ENCODE data around the gene TMEM52.
A peak's percentile ranks its signal among the peaks of the same experiment; 100 is the strongest.

TMEM52 gene

DNA sequence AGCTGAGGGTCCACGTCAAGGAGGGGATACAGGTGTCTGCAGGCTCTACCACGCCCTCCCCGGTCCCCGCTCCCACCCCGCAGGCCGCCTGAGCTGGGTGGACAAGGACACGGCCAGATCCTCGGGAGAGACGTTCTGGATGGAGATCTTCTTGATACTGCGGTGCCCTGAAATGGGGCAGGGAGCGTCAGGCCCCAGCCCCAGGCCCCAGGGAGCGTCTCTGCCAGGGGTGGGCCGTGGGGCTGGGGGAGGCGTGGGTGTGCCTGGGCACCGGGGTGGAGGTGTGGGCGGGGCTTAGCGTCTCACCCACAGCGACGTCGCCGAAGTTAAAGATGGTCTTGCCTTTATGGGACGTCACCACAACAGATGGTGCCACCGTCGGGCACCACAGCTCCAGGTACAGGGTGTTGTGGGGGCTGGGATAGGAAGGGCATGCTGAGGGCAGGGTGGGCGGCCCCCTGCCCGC, 7.3 kb upstream of the TMEM52 start:
- no peak for DNase-seq

DNA sequence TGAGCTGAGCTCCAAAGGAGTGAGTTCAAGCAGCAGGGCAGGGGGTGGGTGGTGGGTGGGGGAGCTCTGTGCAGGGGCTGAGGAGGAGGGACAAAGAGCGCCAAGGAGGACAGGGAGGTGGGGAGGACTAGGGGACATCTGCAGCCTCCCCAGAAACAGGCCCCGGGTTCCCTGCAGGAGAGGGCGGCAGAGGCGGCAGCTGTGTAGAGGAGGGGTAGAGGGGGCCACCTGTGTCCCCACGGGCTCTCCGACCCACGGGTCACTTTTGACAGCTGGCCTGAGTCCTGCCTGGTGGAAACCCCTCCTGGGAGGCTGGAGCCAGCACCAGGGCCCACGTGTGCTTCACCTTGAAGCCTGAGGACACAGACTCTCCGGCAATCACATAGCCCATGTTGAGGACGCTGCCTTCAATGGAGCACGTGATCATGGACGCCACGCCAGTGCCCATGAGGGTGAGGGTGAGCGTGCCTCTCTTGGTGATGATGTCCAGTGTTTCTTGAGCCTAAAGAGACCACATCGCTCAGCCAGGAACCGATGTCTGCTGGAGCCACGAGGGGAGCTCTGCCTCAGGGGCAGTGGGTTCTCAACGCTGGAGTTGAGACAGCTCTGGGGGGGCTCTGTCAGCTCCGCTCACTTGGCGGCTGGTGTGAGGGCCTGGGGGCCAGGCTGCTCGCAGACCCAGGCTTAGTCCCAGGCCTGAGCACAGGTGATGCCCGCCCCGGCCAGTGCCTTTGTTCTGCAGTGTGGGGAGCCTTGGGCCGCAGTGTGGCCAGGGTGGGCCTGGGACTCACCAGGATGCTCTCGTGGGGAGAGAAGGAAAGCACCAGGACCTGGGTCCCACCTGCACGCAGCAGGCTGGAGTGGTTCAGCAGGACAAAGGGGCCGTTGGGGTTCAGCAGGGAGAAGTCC, 6.6 kb upstream of the TMEM52 start:
- DNase-seq: no peak

DNA sequence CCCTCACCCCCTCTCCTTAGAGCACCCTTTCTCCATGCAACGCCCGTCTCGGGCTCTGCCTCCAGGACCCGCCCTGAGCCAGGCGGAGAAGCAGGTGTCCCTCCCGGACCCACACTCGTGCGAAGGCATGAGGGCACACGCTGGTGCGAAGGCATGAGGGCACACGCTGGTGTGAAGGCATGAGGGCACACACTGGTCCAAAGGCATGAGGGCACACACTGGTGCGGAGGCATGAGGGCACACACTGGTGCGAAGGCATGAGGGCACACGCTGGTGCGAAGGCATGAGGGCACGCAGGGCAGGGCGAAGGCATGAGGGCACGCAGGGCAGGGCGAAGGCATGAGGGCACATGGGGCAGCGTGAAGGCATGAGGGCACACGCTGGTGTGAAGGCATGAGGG, 5.8 kb upstream of the TMEM52 start:
- DNase-seq: no peak

DNA sequence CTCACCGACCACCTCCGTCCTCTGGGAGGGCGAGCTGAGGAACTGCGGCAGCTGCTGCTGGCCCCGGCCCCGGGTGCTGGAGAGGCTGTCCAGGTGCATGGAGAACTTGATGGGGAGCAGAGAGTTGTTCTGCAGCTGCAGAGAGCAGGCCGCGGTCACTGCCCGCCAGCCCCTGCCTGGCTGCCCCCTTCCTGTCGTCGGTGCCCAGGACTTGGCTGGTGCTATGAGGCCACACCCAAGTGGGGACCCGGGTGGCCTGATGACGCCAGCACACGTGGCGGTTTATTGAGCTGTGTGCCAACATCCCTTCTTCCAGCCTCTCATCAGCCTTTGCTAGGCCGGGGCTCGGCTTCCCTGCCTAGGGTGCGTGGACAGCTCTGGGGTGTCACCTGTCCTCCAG, 5.3 kb upstream of the TMEM52 start:
- DNase-seq: no peak

DNA sequence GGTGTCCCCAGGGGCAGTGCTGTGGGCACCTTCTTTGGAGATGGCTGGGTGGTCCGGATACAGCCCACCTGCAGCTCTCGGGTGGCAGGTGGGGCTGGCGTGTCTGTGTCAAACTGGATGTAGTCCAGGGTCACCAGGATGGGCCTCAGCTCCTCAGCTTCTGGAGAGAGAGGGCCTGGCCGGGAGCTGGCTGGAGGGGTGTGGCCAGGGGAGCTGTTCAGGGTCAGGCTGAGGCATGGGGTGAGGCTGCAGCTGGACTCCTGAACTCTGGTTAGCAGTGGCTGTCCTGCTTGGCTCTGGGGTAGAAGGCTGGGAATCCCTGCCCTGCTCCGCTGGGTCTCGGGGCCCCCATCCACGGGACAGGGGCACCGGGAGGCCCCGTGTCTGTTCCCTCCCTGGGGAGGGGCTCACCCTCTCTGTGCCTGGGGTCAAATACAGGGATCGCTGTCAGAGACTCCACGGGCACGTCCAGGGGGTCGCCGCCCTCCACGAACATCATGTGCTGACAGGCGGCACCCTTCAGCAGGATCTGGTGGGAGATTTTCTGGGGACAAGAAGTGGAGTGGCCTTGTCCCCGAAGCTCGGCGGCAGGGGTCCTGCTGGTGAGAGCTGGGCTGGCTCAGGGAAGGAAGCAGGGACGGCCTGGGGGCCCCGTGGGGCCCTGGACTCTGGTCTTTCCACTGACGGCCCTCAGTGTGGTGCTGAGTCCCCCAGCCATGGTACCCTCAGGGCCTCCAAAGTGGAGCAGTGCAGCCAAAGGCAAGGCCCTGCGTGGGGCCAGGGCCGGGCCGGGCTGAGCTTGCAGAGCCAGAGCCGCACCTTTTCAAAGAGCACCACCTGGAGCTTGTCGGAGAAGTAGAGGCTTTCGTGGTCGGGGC, 4.1 kb upstream of the TMEM52 start:
- no peak for DNase-seq

DNA sequence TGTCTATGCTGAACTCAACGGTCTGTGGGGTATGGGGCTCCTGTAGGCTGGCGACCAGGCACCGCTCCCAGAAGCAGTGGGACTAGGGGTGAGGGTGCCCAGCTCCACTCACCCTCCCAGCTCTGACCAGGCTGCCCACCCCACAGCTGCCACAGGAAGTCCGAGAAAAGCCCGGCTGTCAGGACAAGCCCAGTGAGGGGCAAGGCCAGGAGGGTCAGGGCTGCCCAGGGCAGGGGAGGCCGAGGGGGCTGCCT, 3.5 kb upstream of the TMEM52 start:
- no peak for DNase-seq

DNA sequence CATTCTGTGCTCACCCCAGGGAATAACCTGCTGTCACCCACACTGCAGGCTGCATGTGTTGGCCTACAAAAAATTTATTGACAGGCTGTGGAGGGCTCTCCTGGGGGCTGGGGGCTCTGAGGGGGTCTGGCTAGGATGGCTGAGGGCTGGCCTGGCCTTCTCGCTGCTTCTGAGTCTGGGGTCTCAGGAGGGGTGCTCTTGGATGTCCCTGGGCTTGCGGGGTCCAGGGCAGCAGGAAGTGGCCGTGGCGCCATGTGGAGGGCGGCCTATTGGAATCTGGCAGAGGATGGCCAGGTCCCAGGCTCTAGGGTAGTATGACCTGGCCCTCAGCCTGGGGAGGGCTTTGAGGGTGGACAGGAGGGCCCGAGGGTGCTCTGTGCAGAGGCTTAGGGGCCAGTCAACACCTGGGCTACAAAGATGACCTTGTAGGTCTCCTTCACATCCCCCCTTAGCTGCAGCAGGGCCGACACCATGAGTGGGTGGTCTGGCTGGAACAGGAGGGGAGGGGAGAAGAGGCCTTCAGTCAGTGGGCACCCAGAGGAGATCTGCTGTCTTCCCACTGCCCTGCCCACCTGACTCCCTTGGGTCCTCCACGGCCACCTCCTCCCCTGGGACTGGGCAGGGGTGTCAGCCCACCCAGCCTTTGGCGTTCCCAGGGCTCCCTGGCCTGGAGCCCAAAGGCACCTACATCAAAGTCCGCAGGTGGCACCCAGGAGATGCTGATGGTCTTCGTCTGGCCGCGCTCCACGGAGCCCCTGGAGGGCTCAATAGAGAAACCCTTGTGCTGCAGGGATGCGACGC, 3.0 kb upstream of the TMEM52 start:
- DNase-seq: no peak

DNA sequence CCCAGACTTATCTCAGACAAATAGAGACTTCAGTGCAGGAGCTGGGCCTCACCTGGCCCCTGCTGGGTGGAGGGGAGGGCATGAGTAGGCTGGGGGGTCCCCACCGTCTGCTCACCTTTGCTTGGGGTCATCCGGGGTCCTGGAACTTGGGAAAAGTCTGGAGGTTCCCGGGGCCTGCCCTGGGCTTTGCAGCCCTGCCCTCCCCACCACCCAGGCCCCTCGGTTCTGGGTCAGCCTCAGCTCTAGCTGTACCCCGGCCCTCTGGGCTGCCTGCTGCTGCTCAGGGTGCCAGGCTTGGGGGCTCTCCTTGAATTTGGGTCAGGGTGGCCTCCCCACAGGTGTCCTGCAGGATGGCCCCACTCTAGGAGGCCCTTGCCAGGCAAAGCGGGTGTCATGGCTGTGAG, 2.4 kb upstream of the TMEM52 start:
- DNase-seq: no peak

DNA sequence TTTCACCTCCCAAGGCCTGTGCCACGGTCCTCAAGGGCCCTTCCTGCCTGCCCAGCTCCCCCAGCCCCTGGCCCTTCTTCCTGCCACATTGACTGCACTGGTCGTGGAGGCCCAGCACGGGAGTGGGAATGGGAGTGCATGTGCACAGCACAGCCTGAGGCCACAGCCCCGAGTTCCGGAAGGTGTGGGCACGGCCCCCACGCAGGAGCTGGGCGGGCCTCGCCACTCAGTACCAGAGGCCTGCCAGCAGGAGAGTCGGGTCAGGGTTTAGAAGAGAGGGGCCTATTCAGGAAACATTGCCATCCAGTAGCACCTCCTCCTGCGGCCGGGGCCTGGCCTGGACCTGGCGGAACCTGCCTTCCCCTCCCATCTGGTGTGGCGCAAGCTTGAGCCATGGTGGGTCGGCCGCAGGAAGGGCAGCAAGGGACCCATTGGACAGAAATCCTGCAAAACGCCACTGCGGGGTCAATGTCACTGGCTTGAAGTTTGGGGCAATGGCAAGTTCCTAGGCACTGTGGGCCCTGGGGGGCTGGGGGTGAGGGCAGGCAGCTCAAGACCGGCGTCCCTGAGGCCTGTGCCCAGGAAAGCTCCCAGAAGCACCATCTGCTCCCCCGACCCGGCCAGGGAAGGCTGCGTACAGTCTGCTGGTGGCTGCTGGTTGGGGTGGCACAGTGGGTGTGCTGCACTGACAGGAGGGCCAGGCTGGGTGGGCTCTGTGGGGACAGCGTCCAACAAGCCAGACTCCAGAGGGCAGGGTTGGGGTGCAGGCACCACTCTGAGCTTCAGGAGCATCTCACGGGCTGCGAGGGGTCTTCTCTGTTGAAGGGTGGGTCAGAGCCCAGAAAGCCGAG, 1.8 kb upstream of the TMEM52 start:
- DNase-seq: no peak

DNA sequence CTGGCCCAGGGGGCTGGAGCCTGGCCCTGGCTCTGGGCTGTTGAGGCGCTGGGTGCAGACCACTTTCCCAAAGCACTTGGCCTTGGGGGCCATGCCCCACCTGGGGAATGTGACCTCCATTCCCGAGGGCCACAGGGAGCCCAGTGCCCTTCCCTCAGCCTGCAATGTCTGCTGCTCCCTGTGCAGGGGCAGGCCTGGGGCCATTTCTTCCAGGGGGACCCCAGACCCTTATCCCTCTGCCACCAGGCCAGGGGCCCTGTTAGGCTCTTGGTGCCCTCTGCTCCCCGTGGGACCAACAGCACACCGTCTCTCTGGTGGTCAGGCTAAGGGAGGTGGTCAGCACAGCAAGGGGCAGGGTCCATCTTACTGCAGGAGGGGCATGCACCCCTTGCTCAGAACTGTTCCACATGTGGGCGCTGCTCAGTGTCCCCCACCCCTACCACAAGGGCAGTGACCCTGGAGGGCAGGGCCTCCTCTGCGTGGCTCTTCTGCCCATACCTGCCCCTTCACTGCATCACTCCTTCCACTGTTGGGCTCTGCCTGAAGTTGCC, 1.1 kb upstream of the TMEM52 start:
- DNase-seq: no peak

DNA sequence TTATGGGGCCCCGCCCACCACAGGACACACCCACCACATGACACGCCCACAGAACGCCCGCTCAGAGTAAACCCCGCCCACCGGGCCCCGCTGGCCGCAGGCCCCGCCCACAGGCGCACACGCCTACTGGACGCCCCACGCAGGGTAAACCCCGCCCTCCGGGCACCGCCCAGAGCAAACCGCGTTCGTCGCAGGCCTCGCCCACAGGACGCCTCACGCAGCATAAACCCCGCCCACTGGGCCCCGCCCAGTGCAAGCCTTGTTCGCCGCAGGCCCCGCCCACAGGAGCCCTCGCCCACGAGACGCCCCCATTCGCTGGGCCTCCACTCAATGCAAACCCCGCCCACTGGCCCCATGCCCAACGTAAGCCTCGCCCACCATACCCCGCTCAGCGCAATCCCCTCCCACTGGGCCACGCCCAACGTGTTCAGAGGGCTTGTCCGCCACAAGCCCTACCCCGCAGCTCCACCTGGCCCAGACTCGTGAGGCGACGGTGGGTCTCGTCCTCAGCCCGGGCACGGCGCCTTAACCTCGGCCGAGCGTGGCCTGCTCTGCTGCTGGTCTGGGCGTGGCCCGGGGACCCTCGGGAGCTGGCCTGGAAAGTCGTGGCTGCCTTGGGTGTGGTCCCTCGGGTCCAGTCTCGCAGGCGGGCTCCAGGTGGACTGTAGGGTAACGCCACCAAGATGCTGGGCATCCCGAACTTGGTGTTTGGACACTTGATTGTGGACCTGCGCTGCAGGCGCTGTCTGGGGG, 401 bp upstream of the TMEM52 start:
- DNase-seq: peak; percentile 91

DNA sequence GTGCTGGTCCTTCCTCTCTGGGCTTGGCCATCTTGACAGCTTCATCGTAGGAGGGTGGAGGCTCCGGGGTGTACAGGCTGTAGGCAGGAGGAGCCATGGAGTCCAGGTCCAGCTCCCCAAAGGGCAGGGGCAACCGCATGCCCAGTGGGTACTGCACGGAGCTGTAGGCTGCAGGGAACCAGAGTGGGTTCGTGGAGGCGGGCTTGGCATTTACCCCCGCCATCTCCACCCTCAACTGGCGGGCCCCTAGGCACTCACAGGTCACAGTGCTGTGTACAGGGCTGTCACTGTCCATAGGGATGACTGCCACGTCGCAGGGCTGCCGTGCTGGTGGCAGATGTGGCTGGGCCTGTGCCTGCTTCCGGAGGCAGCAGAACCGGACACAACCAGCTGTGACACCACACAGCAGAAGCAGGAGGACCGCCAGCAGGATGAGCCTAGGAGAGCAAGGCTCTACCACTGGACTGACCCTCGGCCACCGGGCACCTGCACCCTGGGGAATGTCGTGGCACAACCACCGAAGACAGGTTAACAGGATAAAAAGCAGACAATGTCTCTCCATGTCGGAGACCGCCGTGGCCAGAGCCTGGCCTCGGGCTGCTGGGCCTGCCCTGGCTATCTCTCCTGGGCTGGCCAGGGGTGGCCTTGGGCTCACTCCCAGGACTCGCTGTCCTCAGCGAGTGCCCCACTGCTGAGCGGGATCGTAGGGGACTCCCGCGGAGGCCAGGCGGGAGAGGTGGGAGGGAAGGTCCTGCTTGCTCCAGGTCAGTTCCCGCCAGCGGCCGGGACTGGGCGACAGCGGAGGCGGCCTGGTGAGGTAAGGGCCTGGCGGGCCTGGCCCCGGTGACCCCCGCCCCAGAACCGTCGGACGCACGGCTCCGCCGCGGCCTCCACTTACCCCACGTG, 831 bp downstream of the TMEM52 start:
- DNase-seq: no peak

DNA sequence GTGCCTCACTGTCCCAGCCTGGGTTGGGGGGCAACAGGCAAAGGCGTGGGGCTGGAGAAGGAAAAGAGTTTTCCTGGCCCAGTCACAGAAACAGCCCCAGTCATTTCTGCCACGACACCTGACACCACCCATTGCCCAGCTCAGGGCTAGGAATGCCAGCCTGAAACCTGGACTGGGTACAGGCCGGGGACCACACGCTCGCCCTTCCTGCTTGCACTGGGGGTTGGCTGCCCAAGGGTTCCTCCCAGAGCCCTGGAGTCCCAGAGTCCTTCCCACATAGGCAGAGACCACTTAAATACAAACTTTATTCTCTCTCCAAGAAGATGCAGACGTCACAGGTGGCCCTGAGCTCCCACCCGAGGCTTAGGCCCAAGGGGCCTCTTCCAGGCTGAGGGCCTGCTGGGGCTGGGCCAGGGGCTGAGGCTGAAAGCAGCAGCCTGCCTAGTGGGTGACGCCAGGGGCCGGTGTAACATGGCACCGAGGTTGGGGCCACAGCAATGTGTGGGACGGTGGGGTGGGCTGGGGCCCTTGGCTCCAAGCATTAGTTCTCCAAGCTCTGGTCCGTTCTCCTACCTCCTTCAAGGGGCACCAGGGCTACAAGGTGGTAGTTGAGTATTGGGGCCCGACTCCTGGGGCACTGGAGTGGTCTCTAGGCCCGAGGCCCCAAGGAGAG, 1.6 kb downstream of the TMEM52 start:
- no peak for DNase-seq

DNA sequence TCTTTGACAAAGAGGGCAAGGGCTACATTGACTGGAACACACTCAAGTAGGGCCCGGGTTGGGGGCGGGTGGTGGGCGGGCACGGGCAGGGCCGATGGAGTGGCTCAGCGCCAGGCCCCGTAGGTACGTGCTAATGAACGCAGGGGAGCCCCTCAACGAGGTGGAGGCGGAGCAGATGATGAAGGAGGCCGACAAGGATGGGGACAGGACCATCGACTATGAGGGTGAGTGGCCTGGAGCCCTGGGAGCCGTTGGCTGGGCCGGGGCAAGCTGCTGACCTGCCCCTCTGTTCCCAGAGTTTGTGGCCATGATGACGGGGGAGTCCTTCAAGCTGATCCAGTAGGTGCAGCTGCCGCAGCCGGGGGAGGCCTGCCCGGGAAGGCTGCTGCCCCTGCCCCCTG, 2.2 kb downstream of the TMEM52 start:
- no peak for DNase-seq

DNA sequence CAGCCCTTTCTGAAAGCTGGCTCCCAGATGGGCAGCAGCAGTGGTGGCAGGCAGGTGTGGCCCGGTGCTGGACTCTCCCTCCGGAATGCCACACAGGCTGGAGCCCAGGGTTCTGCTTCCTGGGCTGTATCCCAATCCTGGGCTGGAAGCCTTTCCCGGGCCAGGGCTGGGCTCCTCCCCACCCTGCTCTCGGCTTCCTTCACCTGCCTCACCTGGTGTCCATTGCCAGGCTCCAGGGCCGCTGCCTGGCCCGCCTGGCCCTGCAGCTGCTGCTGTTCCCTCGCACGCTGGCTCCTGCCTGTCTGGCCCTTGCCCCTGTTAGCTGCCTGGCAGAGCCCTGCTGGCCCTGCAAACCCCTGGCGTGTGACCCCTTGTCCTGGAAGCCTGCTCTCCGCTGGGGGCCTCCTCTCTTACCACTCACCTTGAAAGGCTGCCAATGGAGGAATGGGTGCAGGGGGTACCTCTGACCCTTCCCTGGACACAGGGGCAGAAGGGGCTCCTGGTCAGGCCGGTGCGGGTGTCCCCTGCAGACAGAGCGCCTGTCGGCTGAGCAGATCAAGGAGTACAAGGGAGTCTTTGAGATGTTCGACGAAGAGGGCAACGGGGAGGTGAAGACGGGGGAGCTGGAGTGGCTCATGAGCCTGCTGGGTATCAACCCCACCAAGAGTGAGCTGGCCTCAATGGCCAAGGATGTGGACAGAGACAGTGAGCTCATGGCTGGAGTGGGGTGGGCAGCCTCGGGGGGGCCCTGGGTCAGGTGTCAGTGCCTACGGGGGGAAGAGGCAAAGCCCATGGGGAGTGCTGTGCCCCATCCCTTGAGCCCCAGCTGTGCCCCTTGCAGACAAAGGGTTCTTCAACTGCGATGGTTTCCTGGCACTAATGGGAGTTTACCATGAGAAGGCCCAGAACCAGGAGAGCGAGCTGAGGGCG, 2.9 kb downstream of the TMEM52 start:
- no peak for DNase-seq

DNA sequence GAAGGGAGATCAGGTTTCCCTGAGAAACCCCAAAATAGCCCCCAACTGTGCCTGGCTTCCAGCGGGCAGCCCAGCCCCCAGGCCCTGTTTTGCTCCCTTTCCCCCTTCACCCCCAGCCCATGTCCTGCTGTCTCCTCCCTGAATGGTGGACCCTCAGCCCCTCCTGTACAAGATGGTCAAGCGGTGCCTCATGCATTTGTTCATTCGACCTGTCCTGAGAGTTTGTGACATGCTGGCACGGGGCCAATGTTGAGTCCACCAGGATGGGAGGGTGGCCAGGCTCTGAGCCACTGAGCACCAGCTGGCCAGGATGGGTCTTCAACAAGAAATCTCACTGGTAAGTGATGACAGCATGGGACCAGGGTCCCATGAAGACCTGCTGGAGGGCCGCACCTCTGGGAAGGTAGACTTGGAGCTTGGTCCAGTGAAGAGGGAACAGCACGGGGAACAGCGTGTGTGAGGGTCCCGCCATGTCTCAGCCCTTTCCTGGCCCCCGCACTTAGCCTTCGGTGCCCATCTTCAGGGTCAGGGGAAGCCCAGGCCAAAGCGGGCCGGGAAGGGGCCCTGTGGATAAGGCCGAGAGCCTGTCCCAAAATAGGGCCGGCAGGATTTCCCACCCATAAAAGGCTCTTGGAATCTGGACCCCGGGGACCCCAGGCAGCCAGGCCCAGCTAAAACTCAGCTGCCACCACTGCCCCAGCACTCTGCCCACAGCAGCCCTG, 3.9 kb downstream of the TMEM52 start, which contains the start of gene CALML6:
Gene CALML6 (plus strand): TSS at position 290 of the 722 bp plus-strand sequence. CDS start 21 bp downstream, at position 311.
- DNase-seq: no peak
